GM15510 (cell line): Measurements from ENCODE around the gene CTNNA3.

ENCODE experiments used
- POLR2A ChIP-seq: IDR thresholded peaks from 3 replicates; pipeline ENCODE4 v1.6.1; 2011; ENCODE audit warnings: borderline replicate concordance; ENCODE audit not compliant: insufficient read length; ENCODE audit errors: extremely low read depth

Gene CTNNA3

GRCh38 chr10:67696029-67696428 lies at the start of gene CTNNA3:
CTNNA3 (minus strand) TSS chr10:67696195.
- TF ChIP-seq POLR2A, result no peak

- no peak for TF ChIP-seq POLR2A
These were observed 39.4 kb upstream of the CTNNA3 start for GRCh38 chr10:67735430-67735829.

GRCh38 chr10:67733511-67733910 lies 37.5 kb upstream of the CTNNA3 start:
- TF ChIP-seq POLR2A, result no peak

GRCh38 chr10:67725567-67725966 lies 29.6 kb upstream of the CTNNA3 start:
- TF ChIP-seq POLR2A, result no peak

- TF ChIP-seq POLR2A, result no peak
These were observed 27.6 kb upstream of the CTNNA3 start for GRCh38 chr10:67723601-67724000.

GRCh38 chr10:67722113-67722512 lies 26.1 kb upstream of the CTNNA3 start:
- TF ChIP-seq POLR2A, result no peak

- no peak for TF ChIP-seq POLR2A
These were observed 9.9 kb upstream of the CTNNA3 start for GRCh38 chr10:67705921-67706320.

- TF ChIP-seq POLR2A, result no peak
These were observed 2.2 kb upstream of the CTNNA3 start for GRCh38 chr10:67698164-67698563.

GRCh38 chr10:67697724-67698131 lies 1.7 kb upstream of the CTNNA3 start:
- TF ChIP-seq POLR2A, result no peak

- no peak for TF ChIP-seq POLR2A
These were observed 684 bp upstream of the CTNNA3 start for GRCh38 chr10:67696679-67697078.

GRCh38 chr10:67695555-67695954 lies 440 bp downstream of the CTNNA3 start:
- TF ChIP-seq POLR2A, result no peak

- no peak for TF ChIP-seq POLR2A
These were observed 17.5 kb downstream of the CTNNA3 start for GRCh38 chr10:67678335-67678974.

GRCh38 chr10:67676208-67676825 lies 19.7 kb downstream of the CTNNA3 start:
- no peak for TF ChIP-seq POLR2A

GRCh38 chr10:67670401-67670800 lies 25.6 kb downstream of the CTNNA3 start:
- no peak for TF ChIP-seq POLR2A

- no peak for TF ChIP-seq POLR2A
These were observed 26.0 kb downstream of the CTNNA3 start for GRCh38 chr10:67669978-67670377.

- no peak for TF ChIP-seq POLR2A
These were observed 27.5 kb downstream of the CTNNA3 start for GRCh38 chr10:67668448-67668847.

GRCh38 chr10:67667035-67667425 lies 29.0 kb downstream of the CTNNA3 start:
- TF ChIP-seq POLR2A, result no peak

GRCh38 chr10:67666416-67667034 lies 29.5 kb downstream of the CTNNA3 start:
- TF ChIP-seq POLR2A, result no peak
